Umbilical cord (tissue), 2 donors: ENCODE measurements around the gene TPST2. TPM values are rescaled to one million over a fixed set of nuclear protein-coding genes. Genes with fewer than 3 reads are reported as not detected.
"Not testable (repeated sequence)": the region's sequence is repeated elsewhere in the genome, so short reads cannot be mapped to it uniquely, and the experiment has no call there.

Experiments
- DNase-seq: peaks from one replicate; pipeline ENCODE4 v3.0.0-alpha.2; 2015; ENCODE audit warnings: low spot score
- total RNA-seq: library from RNA; depleted of rRNA; stranded (reverse); fragments of >200 nt; gene quantifications from one replicate; pipeline ENCODE4 v1.2.3, GENCODE V29; 2014; ENCODE audit warnings: low replicate concordance; ENCODE audit not compliant: insufficient read depth

The TPST2 gene
- 9.9 TPM for total RNA-seq

DNA sequence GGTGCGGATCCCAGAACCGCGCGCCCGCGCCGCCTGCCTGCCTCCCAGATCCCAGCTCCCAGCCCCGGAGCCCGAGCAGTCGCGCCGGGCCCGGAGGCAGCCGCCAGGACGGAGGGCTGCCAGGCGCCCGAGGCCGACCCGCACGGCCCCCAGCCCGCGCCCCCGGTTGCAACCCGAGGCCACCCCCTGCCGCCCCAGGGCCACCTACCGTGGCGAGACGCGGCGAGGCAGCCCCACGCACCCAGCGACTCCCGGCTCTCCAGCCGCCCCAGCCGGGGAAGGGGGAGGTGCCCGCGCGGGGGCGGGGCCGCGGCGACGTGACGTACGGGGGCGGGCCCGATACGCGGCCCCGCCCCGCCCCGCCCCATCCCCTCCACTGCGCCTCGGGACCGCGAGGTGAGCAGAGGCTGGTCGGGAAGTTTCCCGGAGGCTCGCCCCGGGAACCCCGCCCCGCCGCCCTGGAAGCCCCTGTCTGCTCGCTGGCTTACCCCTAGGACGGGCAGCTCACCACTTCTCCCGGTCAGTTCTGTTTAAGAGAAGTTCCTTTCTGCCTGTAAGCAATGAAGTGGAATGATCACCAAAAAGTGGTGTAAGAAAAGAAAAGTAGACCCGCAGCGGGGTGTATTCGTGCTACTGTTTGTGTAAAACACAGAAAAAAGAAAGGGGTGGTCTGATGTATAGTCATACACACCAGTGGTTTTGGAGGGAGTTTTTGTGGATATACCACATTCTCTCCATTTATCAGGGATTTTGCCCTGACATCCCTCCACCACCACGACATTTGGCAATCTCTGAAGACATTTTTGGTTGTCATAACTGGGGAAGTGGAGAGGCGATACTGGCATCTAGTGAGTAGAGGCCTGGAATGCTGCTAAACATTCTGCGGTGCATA, at the start of gene TPST2:
TSS of gene TPST2 (minus strand) at position 288 of the 892 bp plus-strand sequence. CDS start 48,502 bp downstream, outside the sequence.
- DNase-seq = peak; percentile 85

DNA sequence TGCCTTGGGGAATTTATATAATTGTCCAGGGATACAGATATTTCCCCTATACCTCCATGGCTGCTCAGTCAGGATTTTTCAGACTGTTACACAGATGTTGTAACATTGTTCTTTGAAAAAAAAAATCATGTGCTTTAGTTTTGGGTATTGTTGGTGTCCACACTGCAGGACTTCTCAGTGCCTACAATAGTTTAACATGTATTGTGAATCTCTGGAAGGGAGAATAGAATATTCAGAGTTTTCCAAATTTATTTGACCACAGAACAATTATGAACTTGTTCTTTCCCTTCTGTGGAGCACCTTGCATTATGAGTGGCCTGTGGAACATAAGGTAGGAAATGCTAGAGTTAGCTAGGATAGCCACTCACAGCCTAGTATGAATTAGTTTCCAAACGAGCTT, 46.4 kb upstream of the TPST2 start:
- DNase-seq = no peak

DNA sequence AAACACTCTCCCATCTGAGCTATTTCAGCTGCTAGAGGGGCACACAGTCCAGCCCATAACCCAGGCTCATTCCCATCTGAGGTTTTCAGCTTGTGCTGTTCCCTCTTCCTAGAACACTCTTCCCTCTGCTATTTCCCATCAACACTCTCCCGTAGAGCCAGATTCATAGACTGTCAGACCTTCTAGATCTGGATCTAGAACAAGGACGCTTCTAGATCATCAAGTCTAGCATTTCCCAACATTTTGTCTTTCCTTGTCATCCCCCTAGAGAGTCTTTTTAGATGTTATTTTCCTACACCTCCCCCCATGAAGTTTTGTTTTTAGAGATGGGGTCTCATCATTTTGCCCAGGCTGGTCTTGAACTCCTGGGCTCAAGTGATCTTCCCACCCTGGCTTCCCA, 45.2 kb upstream of the TPST2 start:
- no peak for DNase-seq

DNA sequence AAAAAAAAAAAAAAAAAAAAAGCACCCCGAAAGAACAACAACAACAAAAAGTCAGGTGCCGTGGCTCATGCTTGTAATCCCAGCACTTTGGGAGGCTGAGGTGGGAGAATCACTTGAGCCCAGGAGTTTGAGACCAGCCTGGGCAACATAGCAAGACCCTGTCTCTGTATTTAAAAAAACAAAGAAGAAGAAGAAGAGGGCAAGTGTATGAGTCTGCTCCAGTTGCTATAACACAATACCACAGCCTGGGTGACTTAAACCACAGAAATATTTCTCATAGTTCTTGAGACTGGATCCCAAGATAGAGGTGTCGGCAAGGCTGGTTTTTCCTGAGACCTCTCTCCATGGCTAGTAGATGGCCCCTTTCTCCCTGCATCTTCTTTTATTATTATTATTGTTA, 44.3 kb upstream of the TPST2 start:
- DNase-seq = no peak

DNA sequence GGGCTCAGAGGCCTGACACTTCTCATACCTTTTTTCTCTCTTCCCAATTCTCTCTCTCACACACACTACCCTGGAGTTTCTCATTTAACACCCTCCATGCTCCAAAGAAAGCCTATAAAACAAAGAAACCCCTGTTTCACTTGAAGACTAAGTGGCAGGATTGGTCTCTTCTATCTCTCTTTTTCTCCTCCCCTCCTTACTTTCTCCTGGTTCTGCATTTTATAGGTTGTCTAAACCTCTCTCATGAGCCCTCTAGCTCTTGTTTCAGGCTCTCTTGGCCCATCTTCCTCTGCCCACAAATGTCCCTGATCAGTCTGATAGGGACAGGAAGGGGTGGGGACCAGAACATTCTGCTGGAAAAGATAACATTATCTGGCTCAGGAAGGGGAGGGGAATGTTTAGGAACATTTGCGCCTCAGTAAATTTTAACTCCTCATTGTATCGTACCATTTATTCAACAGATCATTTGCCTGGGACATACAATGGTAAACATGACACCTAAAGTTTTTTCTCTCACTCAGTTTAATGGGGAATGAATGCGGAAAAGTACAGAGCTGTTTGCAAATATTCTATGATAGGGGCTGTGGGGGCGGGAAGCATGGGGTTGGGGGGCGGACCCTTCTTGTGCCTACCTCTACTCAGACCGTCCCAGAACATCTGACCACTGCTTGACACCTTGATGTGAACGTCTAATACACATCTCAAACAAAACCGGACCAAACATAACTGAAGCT, 42.7 kb upstream of the TPST2 start:
- no peak for DNase-seq

DNA sequence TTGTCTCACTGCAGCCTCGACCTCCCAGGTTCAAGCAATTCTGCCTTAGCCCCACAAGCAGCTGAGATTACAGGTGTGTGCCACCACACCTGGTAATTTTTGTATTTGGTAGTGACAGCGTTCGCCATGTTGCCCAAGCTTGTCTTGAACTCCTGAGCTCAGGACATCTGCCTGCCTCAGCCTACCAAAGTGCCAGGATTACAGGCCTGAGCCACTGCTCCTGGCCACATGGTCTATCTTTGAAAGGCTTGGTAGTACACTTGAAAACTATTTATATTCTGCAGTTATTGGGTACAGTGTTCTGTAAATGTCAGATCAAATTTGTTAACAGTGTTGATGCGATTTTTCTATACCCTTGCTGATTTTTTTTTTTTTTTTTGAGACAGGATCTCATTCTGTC, 41.4 kb upstream of the TPST2 start:
- DNase-seq = no peak

DNA sequence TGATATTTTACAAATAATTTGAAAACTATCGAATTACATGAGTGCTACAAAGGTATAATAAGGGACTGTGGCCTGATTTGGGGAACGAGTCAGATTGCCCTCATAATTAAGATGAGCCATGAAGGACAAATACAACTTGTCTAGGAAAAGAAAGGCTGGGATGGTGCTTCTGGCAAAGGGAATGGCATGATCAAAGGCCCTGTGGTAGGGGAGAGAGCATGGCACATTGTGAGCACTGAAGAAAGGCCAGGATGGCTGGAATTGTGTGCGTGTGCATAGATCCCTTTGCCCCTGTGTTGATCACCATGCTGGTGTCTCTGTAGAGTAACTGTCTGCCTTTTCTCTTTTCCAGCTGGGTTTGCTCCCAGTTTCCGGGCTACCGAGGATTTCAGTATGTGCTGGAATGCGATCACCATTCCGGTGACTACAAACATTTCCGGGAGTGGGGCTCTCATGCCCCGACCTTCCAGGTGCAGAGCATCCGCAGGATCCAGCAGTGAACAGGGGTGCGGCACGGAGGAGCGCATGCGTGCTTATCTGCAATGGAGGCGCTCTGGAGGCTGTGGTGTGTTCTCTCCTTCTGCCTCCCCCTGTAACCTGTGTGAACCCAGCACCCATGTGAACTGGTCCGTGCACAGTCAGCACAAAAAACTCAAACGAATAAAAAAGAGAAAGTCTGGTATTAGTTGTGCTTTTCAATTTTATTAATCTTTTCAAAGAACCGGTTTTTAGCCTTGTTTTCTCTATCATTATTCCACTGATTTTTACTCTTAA, 40.2 kb upstream of the TPST2 start:
- no peak for DNase-seq

DNA sequence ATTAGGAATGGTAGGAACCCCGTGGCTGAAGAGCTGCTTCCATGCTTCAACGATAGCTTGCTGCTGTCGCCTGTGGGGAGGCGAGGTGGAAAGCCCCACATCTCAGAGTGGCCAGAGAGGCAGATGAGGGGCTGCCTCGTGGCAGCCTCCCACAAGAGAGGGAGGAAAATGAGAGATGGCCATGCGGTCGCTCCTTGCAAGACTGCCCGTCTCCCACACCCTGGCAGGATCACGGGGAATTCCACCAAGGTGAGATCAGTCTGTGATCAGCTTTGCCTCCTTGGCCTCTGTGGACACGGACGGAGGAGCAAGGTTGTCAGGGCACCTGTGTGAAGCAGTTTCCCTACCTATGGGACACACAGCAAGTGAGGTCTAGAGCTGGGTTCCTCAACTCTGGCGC, 34.9 kb upstream of the TPST2 start:
- DNase-seq = no peak

DNA sequence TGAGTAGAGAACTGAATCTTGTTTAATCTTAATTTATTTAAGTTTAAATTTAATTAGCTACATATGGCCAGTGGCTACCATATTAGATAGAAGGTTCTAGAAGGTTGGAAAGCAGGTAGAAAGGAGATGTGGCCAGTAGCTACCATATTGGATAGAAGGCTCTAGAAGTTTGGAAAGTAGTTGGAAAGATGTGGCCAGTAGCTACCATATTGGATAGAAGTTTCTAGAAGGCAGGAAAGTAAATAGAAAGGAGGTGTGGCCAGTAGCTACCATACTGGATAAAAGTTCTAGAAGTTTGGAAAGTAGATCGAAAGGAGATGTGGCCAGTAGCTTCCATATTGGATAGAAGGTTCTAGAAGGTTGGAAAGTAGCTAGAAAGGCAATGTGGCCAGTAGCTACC, 34.1 kb upstream of the TPST2 start:
- no peak for DNase-seq

DNA sequence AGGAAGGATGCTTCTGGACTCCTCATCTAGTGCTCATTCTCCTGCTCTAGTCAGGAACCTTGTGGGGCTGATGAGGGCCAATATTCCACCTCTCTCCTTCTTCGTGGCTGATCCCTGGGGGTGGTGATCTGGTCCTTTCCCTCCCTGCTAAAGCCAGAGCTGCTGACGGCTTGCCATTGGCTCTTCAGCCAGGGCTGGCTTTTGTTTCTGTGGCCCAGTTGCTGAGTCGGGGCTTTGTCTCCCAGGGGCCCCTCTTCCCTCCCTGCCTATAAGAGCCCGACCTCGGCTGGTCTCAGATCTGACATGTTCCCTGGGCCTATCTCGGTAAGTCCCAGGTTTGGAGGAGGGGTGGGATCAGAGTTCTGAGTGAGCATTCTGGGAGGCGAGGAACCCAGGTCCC, 31.7 kb upstream of the TPST2 start, which contains the start of gene CRYBA4:
TSS of gene CRYBA4 (plus strand) at position 301 of the 400 bp plus-strand sequence. CDS start 634 bp downstream, outside the sequence.
- no peak for DNase-seq

DNA sequence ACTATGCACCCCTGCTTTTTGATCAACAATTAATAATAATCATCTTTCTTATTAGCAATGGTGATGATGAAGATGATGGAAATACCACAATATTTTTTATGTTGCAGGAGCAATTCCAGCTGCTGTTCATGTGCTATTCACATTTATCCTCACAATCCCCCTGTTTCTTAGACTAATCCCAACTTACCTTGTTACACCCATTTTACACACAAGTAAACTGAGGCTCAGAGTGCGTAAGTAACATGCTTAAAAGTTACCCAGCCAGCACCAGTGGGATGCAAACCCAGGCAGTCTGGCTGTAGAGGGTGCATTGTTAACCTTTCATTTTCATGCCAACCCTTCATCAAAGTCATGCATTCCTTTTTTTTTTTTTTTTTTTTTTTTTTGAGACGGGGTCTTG, 30.3 kb upstream of the TPST2 start:
- no peak for DNase-seq

DNA sequence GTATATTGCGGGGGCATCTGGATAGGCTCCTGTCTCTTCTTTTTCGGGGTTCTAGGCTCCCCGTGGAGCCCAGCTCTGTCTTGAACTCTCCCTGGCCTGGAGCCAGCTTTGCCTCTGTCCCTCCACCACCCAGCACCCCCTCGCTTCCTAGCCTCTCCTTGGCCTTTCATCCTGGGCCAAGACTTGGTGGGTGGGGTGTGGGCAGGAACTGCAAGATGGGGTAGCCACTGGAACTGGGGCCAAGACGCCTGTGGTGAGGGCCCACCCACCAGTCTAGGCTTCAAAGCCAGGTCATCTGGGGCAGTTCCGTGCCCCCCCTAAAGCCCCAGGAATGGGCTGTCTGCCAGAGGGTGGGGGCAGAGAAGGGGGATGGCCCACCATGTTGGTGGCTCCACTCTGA, 29.6 kb upstream of the TPST2 start:
- DNase-seq = no peak

DNA sequence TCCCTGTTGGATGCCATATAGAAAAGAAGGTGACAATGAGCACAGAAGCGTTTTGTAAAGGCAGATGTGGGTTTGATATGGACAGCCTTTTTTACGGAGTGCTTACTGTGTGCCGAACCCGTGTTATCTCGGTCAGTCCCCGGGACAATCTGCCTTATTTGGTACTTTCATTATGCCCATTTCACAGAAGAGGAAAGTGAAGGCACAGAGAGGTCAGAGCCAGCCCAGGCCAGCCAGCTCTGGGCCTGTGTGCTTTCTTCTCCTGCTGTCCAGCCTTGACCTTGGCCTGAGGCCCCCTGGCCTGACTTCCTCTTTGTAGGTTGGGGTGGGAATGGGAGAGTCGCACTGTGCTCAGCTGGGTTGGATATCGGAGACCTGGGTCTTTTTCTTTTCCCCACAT, 28.5 kb upstream of the TPST2 start:
- DNase-seq = no peak

DNA sequence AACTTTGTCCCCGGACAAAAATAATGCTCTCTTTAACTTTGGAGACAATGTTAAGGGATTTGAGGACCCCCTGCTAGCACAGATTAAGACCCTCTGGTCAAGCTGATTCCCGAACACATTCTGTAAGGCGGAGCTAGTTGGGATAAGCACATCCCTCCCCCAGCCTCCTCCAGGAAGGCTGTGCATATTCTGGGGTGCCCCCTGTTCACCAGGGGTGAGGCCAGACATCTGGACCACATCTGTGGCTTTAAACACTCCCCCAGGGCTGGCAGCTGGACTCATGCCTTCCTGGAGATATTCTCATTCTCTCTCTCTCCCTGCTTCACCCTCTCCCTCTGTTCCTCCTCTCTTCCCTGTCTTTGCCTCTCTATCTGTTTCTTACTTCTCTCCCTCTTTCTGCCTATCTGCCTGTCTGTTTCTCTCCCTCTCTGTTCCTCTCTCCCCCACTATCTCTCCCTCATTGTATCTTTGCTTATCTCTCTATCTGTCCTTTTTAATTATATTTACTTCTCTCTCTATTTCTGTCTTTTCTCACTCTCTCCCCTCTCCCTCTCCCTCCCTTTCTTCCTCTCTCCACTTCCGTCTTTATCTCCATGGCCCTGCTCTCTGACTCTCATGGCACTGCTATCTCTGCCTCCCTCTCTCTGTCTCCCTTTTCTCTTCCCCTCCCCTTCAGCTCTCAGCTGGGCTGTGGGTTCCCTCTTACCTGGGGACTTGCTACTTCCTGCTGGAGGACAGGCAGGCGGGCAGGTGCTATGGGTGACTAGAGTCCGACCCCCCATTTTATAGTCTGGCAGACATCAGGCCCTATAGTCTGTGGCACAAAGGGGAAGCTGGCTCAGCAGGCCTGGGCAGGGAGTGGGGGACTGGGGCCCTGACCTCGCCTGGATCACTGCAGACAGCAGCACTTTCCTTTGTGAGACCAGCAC, 27.6 kb upstream of the TPST2 start, which contains the start of gene CRYBB1:
TSS of gene CRYBB1 (minus strand) at position 757 of the 929 bp plus-strand sequence. CDS start 1,708 bp downstream, outside the sequence.
- DNase-seq = peak; percentile 39

DNA sequence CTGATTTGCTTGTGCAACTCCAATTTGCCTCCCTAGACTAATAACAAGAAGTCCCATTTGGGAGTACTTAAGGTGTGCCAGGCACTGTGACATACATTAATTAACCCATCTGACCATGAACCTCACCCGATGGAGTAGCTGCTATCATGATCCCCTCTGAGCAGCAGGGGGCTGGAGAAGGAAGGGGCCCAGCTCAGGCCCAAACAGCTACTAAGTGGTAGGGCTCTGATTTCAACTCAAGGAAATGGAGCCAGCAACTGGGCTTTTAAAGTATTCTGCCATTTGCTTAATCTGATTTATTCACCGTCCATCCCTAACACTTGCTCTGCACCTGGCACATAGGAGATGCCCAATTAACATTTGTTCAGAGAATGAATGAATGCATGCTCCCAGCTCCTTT, 26.7 kb upstream of the TPST2 start:
- DNase-seq = no peak

DNA sequence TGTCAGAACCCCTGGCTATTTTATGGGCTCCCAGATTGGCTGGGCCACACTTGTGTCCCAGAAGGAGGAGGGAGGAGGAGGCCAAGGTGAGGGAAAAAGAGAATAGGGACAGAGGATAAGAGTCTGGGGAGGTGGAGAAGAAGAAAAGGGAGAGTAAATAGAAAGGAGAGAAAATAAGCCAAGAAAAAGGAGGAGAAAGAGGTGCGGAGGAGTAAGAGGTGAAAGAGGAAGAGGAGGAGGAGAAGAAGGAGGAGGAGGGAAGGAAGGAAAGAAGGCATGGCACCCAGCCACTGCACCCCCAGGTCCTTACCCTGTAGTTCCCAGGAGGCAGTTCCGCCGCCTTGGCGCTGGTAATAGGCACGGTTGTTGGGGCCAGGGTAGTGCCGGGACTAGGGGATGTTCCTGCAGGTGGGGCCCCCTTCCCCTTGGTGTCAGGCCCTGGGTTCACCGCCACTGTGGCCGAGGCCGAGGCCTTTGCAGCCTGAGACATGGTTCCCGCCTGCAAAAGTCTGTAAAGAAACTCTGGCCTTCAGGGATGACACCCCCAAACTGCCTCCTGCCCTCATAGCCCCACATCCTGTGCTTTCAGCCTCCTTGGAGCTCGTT, 26.0 kb upstream of the TPST2 start:
- DNase-seq = no peak

DNA sequence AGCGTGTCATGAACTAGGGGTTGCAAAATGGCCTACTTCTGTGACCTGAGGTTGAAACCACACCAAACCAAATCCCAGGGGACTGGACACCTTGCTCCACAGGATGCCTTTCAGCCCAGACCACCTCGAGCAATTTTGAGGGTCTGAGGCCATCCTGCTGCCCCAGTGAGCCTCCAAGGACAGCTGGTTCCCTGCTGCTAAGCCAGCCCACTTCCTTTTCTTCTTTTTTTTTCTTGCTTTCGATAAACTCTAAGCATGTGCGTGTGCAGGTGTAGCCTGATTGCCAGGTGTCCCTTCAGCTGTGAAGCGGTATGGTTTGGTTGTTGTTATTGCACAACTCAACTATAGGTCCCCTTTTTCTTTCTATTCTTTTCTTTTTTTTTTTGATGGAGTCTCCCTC, 25.2 kb upstream of the TPST2 start:
- DNase-seq = no peak

DNA sequence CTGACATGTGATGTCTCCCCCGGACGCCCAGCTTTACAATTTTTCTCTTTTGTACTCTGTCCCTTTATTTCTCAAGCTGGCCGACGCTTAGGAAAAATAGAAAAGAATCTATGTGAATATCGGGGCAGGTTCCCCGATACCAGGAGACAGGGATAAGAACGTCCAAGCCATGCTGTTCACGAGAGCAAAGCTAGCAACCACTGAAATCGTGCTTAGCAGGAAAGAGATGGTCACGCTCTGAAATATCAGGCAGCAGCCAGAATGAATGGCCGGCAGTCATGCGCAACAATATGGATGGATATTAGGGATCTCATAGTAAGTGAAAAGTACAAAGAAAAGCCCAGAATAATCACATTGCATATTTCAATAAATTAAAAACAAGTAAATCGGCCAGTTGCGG, 24.4 kb upstream of the TPST2 start:
- DNase-seq = no peak

DNA sequence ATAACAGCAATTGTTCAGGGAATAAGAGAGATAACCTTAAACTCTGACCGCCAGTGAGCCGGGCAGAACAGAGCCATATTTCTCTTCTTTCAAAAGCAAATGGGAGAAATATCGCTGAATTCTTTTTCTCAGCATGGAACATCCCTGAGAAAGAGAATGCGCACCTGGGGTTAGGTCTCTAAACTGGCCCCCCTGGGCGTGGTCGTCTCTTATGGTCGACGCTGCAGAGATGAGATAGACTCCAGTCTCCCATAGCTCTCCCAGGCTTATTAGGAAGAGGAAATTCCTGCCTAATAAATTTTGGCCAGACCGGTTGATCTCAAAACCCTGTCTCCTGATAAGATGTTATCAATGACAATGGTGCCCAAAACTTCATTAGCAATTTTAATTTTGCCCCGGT, 23.8 kb upstream of the TPST2 start:
- not testable (repeated sequence) for DNase-seq

DNA sequence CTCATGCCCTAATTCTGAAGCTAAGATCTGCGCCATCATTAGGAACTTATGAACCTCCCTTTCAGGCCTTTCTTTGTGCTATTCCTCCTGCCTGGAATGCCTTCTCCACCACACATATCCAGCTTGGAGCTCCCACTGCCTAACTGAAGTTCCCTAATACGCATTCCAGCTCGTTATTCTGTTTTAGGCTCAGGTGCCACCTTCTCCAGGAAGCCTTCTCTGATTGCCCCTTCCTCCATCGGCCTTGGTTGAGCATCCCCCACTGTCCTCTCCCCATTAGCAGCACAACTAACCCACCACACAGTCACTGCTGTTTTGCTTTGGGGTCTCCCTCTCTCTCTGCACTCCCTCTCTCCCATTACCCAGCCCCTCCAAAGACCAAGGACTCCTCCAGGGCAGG, 22.7 kb upstream of the TPST2 start:
- DNase-seq = no peak
